ENCODE results near the gene ANK3.

- TF ChIP-seq ZNF501 (tag by site-specific recombination; IDR thresholded peaks at IDR 0.05) (no peak), ZNF549 (tag by site-specific recombination; IDR thresholded peaks at IDR 0.05) (no peak), CTCF (tag by site-specific recombination; IDR thresholded peaks at IDR 0.05) (no peak), GLI4 (tag by site-specific recombination; IDR thresholded peaks at IDR 0.05) (no peak), ZNF585B (tag by site-specific recombination; IDR thresholded peaks at IDR 0.05) (no peak), REST (tag by site-specific recombination; IDR thresholded peaks at IDR 0.05) (no peak), KLF16 (tag by site-specific recombination; IDR thresholded peaks at IDR 0.05) (no peak), ZFP41 (tag by site-specific recombination; IDR thresholded peaks at IDR 0.05; ENCODE audit: borderline replicate concordance) (no peak), BCL6B (tag by site-specific recombination; IDR thresholded peaks at IDR 0.05) (no peak), ZNF664 (tag by site-specific recombination; IDR thresholded peaks at IDR 0.05) (no peak), ZBTB49 (tag by site-specific recombination; IDR thresholded peaks at IDR 0.05; ENCODE audit: low read depth) (no peak)
Observed at GRCh38 chr10:60096761-60097513, 292.7 kb downstream of the ANK3 start.
